Esophagus squamous epithelium (tissue), 4 donors: ENCODE results near the gene LYPD5.
"Not testable (repeated sequence)": the region's sequence is repeated elsewhere in the genome, so short reads cannot be mapped to it uniquely, and the experiment has no call there.

Source experiments
- CTCF ChIP-seq, 6 experiments: fragments of 450-650 bp in 4 of 6; fragments of 200-600 bp in 2 of 6; sonication (generic) in 2 of 6; IDR thresholded peaks; one replicate each; pipeline ENCODE4 v1.5.1; 2016 to 2019; ENCODE audit warnings: antibody characterized with exemption in 6 of 6, mild to moderate bottlenecking in 4 of 6, moderate library complexity in 4 of 6
- POLR2A ChIP-seq, 4 donors: fragments of 450-650 bp; IDR thresholded peaks; one replicate each; pipeline ENCODE4 v1.6.1; 2017; ENCODE audit warnings: antibody characterized with exemption in 4 of 4, mild to moderate bottlenecking in 4 of 4, moderate library complexity in 3 of 4

DNA sequence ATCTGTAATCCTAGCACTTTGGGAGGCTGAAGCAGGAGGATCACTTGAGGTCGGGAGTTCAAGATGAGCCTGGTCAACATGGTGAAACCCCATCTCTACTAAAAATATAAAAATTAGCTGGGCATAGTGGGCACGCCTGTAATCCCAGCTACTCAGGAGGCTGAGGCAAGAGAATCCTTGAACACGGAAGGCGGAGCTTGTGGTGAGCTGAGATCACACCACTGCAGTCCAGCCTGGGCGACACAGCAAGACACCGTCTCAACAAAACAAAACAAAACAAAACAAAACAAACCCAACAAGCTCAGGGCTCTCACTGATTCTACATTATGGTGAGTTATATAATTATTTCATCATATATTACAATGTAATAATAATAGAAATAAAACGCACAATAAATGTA, 4.2 kb upstream of the LYPD5 start:
- not testable (repeated sequence) for TF ChIP-seq CTCF, POLR2A (IDR thresholded peaks at IDR 0.05)
